GM12801 (cell line): ENCODE results near the gene ACACB.

ENCODE experiments used
- CTCF ChIP-seq: IDR thresholded peaks from one replicate; pipeline ENCODE4 v1.5.1; 2011; ENCODE audit warnings: control low read depth; ENCODE audit not compliant: insufficient read length; ENCODE audit errors: extremely low read depth

The ACACB gene

GRCh38 chr12:109203480-109203879 is 87.1 kb downstream of the ACACB start:
- TF ChIP-seq CTCF: no peak

GRCh38 chr12:109209082-109209481 is 92.7 kb downstream of the ACACB start:
- no peak for TF ChIP-seq CTCF

- no peak for TF ChIP-seq CTCF
Measured at GRCh38 chr12:109212460-109213115, 96.2 kb downstream of the ACACB start.

GRCh38 chr12:109214131-109214530 is 97.7 kb downstream of the ACACB start:
- TF ChIP-seq CTCF: no peak

DNA sequence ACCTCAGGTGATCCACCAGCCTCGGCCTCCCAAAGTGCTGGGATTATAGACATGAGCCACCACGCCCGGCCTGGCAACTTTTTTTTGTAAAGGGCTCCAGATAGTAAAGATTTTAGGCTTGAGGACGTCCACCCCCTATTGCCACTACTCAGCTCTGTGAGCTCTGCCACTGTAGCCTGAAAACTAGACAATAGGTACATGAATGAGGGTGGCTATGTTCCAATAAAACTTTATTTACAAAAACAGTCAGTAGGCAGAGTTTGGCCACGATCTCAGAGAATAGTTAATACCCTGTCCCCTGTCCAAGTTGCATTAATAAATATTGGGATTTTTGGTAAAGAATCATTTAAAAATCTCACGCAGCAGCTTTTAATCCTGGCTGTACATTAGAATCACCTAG is 102.6 kb downstream of the ACACB start:
- TF ChIP-seq CTCF: no peak

- TF ChIP-seq CTCF: no peak
Measured at GRCh38 chr12:109219938-109220337, 103.6 kb downstream of the ACACB start.

DNA sequence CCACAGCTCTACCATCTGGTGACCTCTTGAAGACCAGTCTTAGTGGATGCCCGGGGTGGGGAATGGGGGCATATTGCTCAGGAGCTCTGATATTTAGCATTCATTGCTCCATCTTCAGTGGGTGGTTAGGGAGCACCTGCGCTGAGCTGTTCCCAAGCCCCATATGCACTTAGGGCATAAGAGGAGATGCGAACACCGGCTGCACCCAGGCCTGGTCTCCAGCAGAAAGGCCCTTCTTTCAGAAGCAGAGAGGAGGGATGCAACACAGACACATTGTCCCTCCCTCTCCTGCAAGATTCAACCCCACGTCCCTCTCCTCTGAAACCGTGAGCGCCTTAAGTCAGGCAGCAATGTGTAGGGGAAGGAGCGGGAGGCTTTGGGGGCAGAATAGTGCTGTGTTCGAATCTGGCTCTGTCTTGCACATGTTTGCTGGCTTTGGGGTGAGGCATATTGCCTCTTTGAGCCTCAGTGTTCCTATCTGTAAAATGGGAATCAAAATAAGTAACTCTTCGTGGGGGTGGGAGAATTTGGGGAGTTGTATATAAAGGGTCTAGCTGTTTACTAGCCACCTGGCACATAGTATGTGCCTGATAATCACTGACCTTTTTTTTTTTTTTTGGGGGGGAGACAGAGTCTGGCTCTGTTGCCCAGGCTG is 105.0 kb downstream of the ACACB start:
- TF ChIP-seq CTCF: no peak
